Endothelial cell of umbilical vein (primary cell): ENCODE results near the gene FCER2. TPM values are rescaled to one million over a fixed set of nuclear protein-coding genes. Genes with fewer than 3 reads are reported as not detected.

Source experiments
- BruUV-seq: library from RNA; stranded (reverse); fragments of 400-500 nt; replicated peaks from 2 replicates; lab custom pipeline; 2021; lab: Mats Ljungman, UMichigan
- CTCF ChIA-PET: fragments of 300-600, 350-600 bp; sonication (Branson Sonifier 250); formaldehyde crosslinking; loops from one replicate; lab custom pipeline; 2021; ENCODE audit warnings: antibody characterized with exemption, inconsistent platforms; lab: Charles Lee
- POLR2A ChIA-PET: fragments of 300-600, 350-600 bp; sonication (Branson Sonifier 250); formaldehyde crosslinking; loops from one replicate; lab custom pipeline; 2021; ENCODE audit warnings: antibody characterized with exemption, inconsistent platforms; lab: Charles Lee
- DNase-seq: peaks from one replicate; pipeline ENCODE4 v3.0.0-alpha.2; 2011; ENCODE audit warnings: low read depth, low spot score
- FAIRE-seq: peaks from 2 replicates; lab custom pipeline; 2011; peaks lifted over from hg19 to GRCh38; lab: Jason Lieb, UNC
- H2AFZ ChIP-seq: 2 replicates; pipeline ENCODE4 v1.6.0; 2012; ENCODE audit warnings: low read depth, low read length, control low read depth, inconsistent platforms
- H3K27ac ChIP-seq: 2 replicates; pipeline ENCODE4 v1.5.1; 2011; ENCODE audit warnings: low read depth, mild to moderate bottlenecking, control low read depth, low read length, moderate library complexity; ENCODE audit not compliant: insufficient read depth
- H3K27me3 ChIP-seq, 2 experiments: 2 replicates each; pipeline versions ENCODE4 v1.6.0 to v1.6.1; 2011; ENCODE audit warnings: low read length in 2 of 2, mixed read lengths in 1 of 2; ENCODE audit not compliant: control insufficient read depth in 2 of 2, insufficient read depth in 2 of 2
- H3K36me3 ChIP-seq, 2 experiments: 2 replicates in 1 of 2; 3 replicates in 1 of 2; pipeline ENCODE4 v1.5.1; 2011; ENCODE audit warnings: low read length in 2 of 2, mild to moderate bottlenecking in 1 of 2, moderate library complexity in 1 of 2; ENCODE audit not compliant: control insufficient read depth in 2 of 2, insufficient read depth in 2 of 2; ENCODE audit errors: extremely low read depth in 1 of 2
- H3K4me1 ChIP-seq: 3 replicates; pipeline ENCODE4 v1.5.1; 2011; ENCODE audit warnings: mild to moderate bottlenecking, low read length; ENCODE audit not compliant: control insufficient read depth, insufficient read depth; ENCODE audit errors: extremely low read depth
- H3K4me2 ChIP-seq: 2 replicates; pipeline ENCODE4 v1.6.1; 2011; ENCODE audit warnings: low read length, control low read depth, mixed read lengths; ENCODE audit not compliant: insufficient read depth
- H3K4me3 ChIP-seq, 3 experiments: fragments of 200-600 bp in 1 of 3; sonication (generic), shearing (Covaris generic) in 1 of 3; replicated peaks in 1 of 3; 2 replicates each; pipeline ENCODE4 v1.5.1; 2011 to 2016; ENCODE audit warnings: control low read depth in 3 of 3, low read length in 3 of 3, mild to moderate bottlenecking in 2 of 3, inconsistent platforms in 1 of 3, low read depth in 1 of 3, moderate library complexity in 1 of 3; ENCODE audit not compliant: insufficient read depth in 1 of 3
- H3K79me2 ChIP-seq: 2 replicates; pipeline ENCODE4 v1.6.0; 2012; ENCODE audit warnings: low read length, inconsistent platforms; ENCODE audit not compliant: control insufficient read depth, insufficient read depth
- H3K9ac ChIP-seq: replicated peaks from 2 replicates; pipeline ENCODE3; 2011; ENCODE audit warnings: low read length, control low read depth; ENCODE audit not compliant: insufficient read depth; ENCODE audit errors: extremely low read depth
- H3K9me1 ChIP-seq: replicated peaks from 3 replicates; pipeline ENCODE4 v1.6.0; 2011; ENCODE audit warnings: mild to moderate bottlenecking, low read length; ENCODE audit not compliant: control insufficient read depth, insufficient read depth; ENCODE audit errors: extremely low read depth
- H3K9me3 ChIP-seq: replicated peaks from 2 replicates; pipeline ENCODE4 v1.5.1; 2012; ENCODE audit warnings: low read length, inconsistent platforms; ENCODE audit not compliant: control insufficient read depth, insufficient read depth
- H4K20me1 ChIP-seq: replicated peaks from 2 replicates; pipeline ENCODE3; 2011; ENCODE audit warnings: mild to moderate bottlenecking, low read length; ENCODE audit not compliant: control insufficient read depth, insufficient read depth; ENCODE audit errors: extremely low read depth
- CTCF ChIP-seq, 2 donors: IDR thresholded peaks; 1 replicate in 1 of 2; 2 replicates in 1 of 2; pipeline ENCODE4 v1.5.1; 2011; ENCODE audit warnings: low read length in 2 of 2, mild to moderate bottlenecking in 2 of 2, moderate library complexity in 2 of 2, control low read depth in 1 of 2, inconsistent platforms in 1 of 2, low read depth in 1 of 2; ENCODE audit not compliant: insufficient read depth in 1 of 2; ENCODE audit errors: extremely low read depth in 1 of 2
- EZH2 ChIP-seq: IDR thresholded peaks from 2 replicates; pipeline ENCODE4 v1.6.1; 2012; ENCODE audit warnings: borderline replicate concordance, low read depth, mild to moderate bottlenecking, moderate library complexity, low read length, inconsistent platforms; ENCODE audit not compliant: severe bottlenecking
- FOS ChIP-seq: IDR thresholded peaks from 2 replicates; pipeline ENCODE4 v1.6.1; 2011; ENCODE audit warnings: mild to moderate bottlenecking, low read length, moderate library complexity, borderline replicate concordance; ENCODE audit not compliant: insufficient read depth
- GATA2 ChIP-seq: IDR thresholded peaks from 2 replicates; pipeline ENCODE4 v1.7.0; 2011; ENCODE audit warnings: low read depth, mild to moderate bottlenecking, moderate library complexity, mixed read lengths, low read length; ENCODE audit not compliant: insufficient read length, insufficient read depth
- JUN ChIP-seq: IDR thresholded peaks from 2 replicates; pipeline ENCODE4 v1.6.1; 2011; ENCODE audit warnings: borderline replicate concordance, low read depth; ENCODE audit not compliant: insufficient read length, insufficient read depth
- MAX ChIP-seq: IDR thresholded peaks from 2 replicates; pipeline ENCODE4 v1.6.1; 2011; ENCODE audit not compliant: insufficient read depth, insufficient read length
- MYC ChIP-seq: IDR thresholded peaks from one replicate; pipeline ENCODE4 v1.6.1; 2011; ENCODE audit warnings: mild to moderate bottlenecking, low read depth, low read length
- POLR2A ChIP-seq: IDR thresholded peaks from 2 replicates; pipeline ENCODE4 v1.6.1; 2012; ENCODE audit warnings: low read depth, mild to moderate bottlenecking, control low read depth, low read length
- dilution Hi-C: fragments of 300-500 bp; cut with MboI; formaldehyde crosslinking; loops from one replicate; pipeline ENCODE4 v1.15.0; 2019; ENCODE audit warnings: low sequenced_read_pairs; ENCODE audit not compliant: extremely low pct_ligation_motif_present
- intact Hi-C: fragments of 100-400 bp; cut with micrococcal nuclease; formaldehyde crosslinking; loops from one replicate; pipeline ENCODE4 v1.10.0; 2022
- polyA plus RNA-seq, 4 experiments: library from polyadenylated mRNA; depleted of rRNA in 3 of 4; stranded (reverse) in 3 of 4; unstranded in 1 of 4; fragments of >200 nt; gene quantifications; 2 replicates each; pipeline versions ENCODE4 v1.2.1 to v1.2.3, GENCODE V29; 2011 to 2012; ENCODE audit warnings: missing spikeins in 1 of 4
- total RNA-seq: library from RNA; stranded (reverse); gene quantifications from 2 replicates; pipeline ENCODE4 v1.2.3, GENCODE V29; 2021

Gene FCER2
- total and polyA plus RNA-seq, 2 donors (not counting 3 experiments of a cell fraction or from before 2014, with no cell fraction given), result not detected

DNA sequence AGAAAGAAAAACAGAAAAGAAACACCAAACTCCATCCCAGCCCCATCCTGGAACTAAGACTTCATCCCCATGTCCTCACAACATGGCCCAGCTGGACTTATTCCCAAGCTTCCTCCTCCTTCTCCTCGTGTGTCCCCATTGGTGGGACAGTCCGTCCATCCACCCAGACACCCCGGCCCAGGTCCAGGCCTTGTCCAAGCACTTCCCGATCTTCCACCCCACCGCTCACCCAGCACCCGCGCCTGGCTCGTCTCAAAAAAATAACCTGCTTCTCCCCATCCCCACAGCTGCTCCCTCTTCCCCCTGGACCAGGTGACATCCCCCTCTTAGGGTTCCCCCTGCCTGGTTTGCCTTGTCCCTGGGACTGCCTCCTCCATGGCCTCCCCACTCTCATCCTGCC, 1.4 kb upstream of the FCER2 start:
- no peak overlapping the region for H3K4me2 ChIP-seq
- H3K4me3 ChIP-seq, result no peak overlapping the region
- H4K20me1 ChIP-seq, result no peaks in the 10 kb centered on the region
- ChIA-PET POLR2A (no interaction called here), CTCF (no interaction called here)
- no peaks in the 10 kb centered on the region for H3K79me2 ChIP-seq
- H3K36me3 ChIP-seq, result no peaks in the 10 kb centered on the region
- no peak for FAIRE-seq
- dilution Hi-C loops, result no loop called here
- no peak for TF ChIP-seq MAX
- no peak for TF ChIP-seq FOS
- no peak for TF ChIP-seq EZH2
- H3K9me1 ChIP-seq, result no peaks in the 10 kb centered on the region
- BruUV-seq, result no TSS peak
- H3K27me3 ChIP-seq, result no peaks in the 10 kb centered on the region
- H2AFZ ChIP-seq, result no peak overlapping the region
- no peak overlapping the region for H3K27ac ChIP-seq
- intact Hi-C loops, result no loop called here
- H3K9ac ChIP-seq, result no peak overlapping the region
- no peaks in the 10 kb centered on the region for H3K4me1 ChIP-seq
- no peaks in the 10 kb centered on the region for H3K9me3 ChIP-seq
- no peak for DNase-seq

DNA sequence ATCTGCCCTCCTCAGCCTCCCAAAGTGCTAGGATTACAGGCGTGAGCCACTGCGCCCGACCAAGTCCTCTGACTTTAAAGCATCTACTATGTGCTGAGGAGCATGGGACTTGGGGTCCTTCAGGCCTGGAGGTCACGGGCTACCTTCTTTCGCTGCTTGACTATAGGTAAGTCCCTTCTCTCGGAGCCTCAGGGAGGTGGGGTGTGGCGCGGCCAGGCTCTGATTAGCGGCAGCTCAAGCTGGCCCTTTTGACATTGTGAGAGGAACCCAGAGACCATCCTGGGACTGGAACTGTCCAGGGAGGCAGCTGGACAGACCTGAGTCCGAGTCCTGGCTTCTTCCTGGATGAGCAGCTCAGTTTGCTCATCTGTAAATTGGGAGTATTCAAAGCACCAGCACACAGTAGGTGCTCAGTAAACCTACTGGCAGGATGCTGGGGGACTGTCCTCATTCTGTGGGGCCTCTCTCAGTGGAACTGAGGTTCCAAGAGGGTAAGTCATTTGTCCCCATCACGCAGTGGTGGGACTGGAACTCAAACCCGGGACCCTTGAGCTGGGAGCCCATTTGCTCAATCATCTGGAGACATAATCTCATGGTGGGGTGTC, 780 bp downstream of the FCER2 start:
- no TSS peak for BruUV-seq

More for the DNA sequence above, 780 bp downstream of the FCER2 start:
- H3K27ac ChIP-seq, result no peak overlapping the region
- H3K9me3 ChIP-seq, result no peaks in the 10 kb centered on the region
- H3K36me3 ChIP-seq, result no peaks in the 10 kb centered on the region
- no peak overlapping the region for H3K9ac ChIP-seq
- dilution Hi-C loops, result no loop called here
- no peak overlapping the region for H2AFZ ChIP-seq
- TF ChIP-seq JUN (no peak), CTCF (IDR thresholded peaks at IDR 0.05; ENCODE audit: extremely low read depth in 1 of 2, insufficient read depth in 1 of 2, low read depth in 1 of 2, low read length in 2 of 2) (no peak), MYC (no peak), GATA2 (no peak), MAX (no peak), EZH2 (no peak), FOS (no peak), POLR2A (no peak)
- H3K4me2 ChIP-seq, result no peak overlapping the region
- no peaks in the 10 kb centered on the region for H3K9me1 ChIP-seq
- ChIA-PET POLR2A (no interaction called here), CTCF (no interaction called here)
- no peaks in the 10 kb centered on the region for H3K4me1 ChIP-seq
- FAIRE-seq (no peak), DNase-seq (no peak)
- H3K79me2 ChIP-seq, result no peaks in the 10 kb centered on the region
- no peaks in the 10 kb centered on the region for H3K27me3 ChIP-seq
- no peak overlapping the region for H3K4me3 ChIP-seq
- intact Hi-C loops, result no loop called here
- no peaks in the 10 kb centered on the region for H4K20me1 ChIP-seq
